ENCODE results near the gene PLK4. TPM values are rescaled to one million over a fixed set of nuclear protein-coding genes. Genes with fewer than 3 reads are reported as not detected.

The PLK4 gene
- 1.5 and 6.4 TPM in 2 replicates for total RNA-seq

GRCh38 chr4:127880763-127881562 is at the start of gene PLK4:
PLK4 (plus strand) TSS chr4:127880893; CDS start chr4:127881135, 242 bp downstream.

Other genes with a start within 250 kb of the PLK4 start
- gene INTU, start 247.9 kb upstream of the PLK4 start, total RNA-seq = 1.0 and 2.5 TPM in 2 replicates
- gene SLC25A31, start 150.5 kb upstream of the PLK4 start, total RNA-seq = not detected in 2 replicates
- 1.4 and 2.9 TPM in 2 replicates for gene HSPA4L, start 98.6 kb upstream of the PLK4 start, total RNA-seq
- 6.8 and 8.2 TPM in 2 replicates for gene MFSD8, start 84.3 kb downstream of the PLK4 start, total RNA-seq
- gene ABHD18, start 84.5 kb downstream of the PLK4 start, total RNA-seq = 2.6 and 4.8 TPM in 2 replicates
- gene LARP1B, start 180.4 kb downstream of the PLK4 start, total RNA-seq = 7.1 and 8.0 TPM in 2 replicates